ENCODE data around the gene ZDHHC11. TPM values are rescaled to one million over a fixed set of nuclear protein-coding genes. Genes with fewer than 3 reads are reported as not detected.
"Not testable (repeated sequence)": the region's sequence is repeated elsewhere in the genome, so short reads cannot be mapped to it uniquely, and the experiment has no call there.

ZDHHC11 gene
- total RNA-seq, 4 donors from 2014 or later, result 4.3 to 13.5 (median 10.9) TPM

- Histone ChIP-seq H3K27me3 (no peaks in the 10 kb centered on the region), H3K36me3 (peaks cover 0 to 18% (median 0%) of the 10 kb centered on the region in 4 donors), H3K4me1 (peaks cover 6 to 48% (median 13%) of the 10 kb centered on the region in 4 donors), H3K4me3 (no peak overlapping the region), H3K27ac (replicated peaks in 1 of 4) (no peak overlapping the region), H3K9me3 (no peaks in the 10 kb centered on the region)
- 91% methylated on average over 10 of the region's 12 CpGs for WGBS
- peak; percentile 47 for DNase-seq (ENCODE audit: extremely low spot score)
- intact Hi-C loops (cut with DNase I), result no loop called here
- TF ChIP-seq POLR2AphosphoS5 (IDR thresholded peaks at IDR 0.05), result no peak
- TF ChIP-seq EP300 (IDR thresholded peaks at IDR 0.05), result no peak
- no peak for TF ChIP-seq CTCF (IDR thresholded peaks at IDR 0.05)
- TF ChIP-seq POLR2A (IDR thresholded peaks at IDR 0.05; ENCODE audit: low read depth), result no peak
Observed at GRCh38 chr5:773517-774264, 77.1 kb downstream of the ZDHHC11 start.

GRCh38 chr5:772931-773330 lies 77.9 kb downstream of the ZDHHC11 start:
- peaks cover 0 to 18% (median 0%) of the 10 kb centered on the region in 4 donors for H3K36me3 ChIP-seq
- intact Hi-C loops (cut with DNase I); H3K9me3 ChIP-seq; H3K27me3 ChIP-seq; H3K4me3 ChIP-seq: not testable (repeated sequence)
- peak overlapping the region in 1 of 4 donors; percentile 1 for H3K27ac ChIP-seq (replicated peaks in 1 of 4)
- H3K4me1 ChIP-seq, result peaks cover 6 to 48% (median 13%) of the 10 kb centered on the region in 4 donors
- 75% methylated on average over 13 of the region's 13 CpGs for WGBS
- peak; percentile 24 for DNase-seq (ENCODE audit: extremely low spot score)

GRCh38 chr5:772547-772890 lies 78.3 kb downstream of the ZDHHC11 start:
- intact Hi-C loops (cut with DNase I), result not testable (repeated sequence)
- peak overlapping the region in 1 of 4 donors; percentile 1 for H3K27ac ChIP-seq (replicated peaks in 1 of 4)

GRCh38 chr5:771841-772546 lies 78.8 kb downstream of the ZDHHC11 start:
- intact Hi-C loops (cut with DNase I); H3K4me3 ChIP-seq; H3K27me3 ChIP-seq; H3K9me3 ChIP-seq; DNase-seq (ENCODE audit: extremely low spot score); H3K27ac ChIP-seq (replicated peaks in 1 of 4): not testable (repeated sequence)
- Histone ChIP-seq H3K4me1 (peaks cover 6 to 43% (median 13%) of the 10 kb centered on the region in 4 donors), H3K36me3 (peaks cover 0 to 17% (median under 1%) of the 10 kb centered on the region in 4 donors)
- WGBS, result 76% methylated on average over 9 of the region's 31 CpGs

More at GRCh38 chr5:772547-772890, 78.3 kb downstream of the ZDHHC11 start:
- 87% methylated on average over 11 of the region's 14 CpGs for WGBS
- not testable (repeated sequence) for DNase-seq (ENCODE audit: extremely low spot score); H3K9me3 ChIP-seq; H3K4me3 ChIP-seq; H3K27me3 ChIP-seq
- Histone ChIP-seq H3K36me3 (peaks cover 0 to 18% (median 0%) of the 10 kb centered on the region in 4 donors), H3K4me1 (peaks cover 6 to 44% (median 13%) of the 10 kb centered on the region in 4 donors)

- H3K4me1 ChIP-seq, result peaks cover 3 to 37% (median 11%) of the 10 kb centered on the region in 4 donors
- DNase-seq (ENCODE audit: extremely low spot score); H3K27me3 ChIP-seq; H3K9me3 ChIP-seq; H3K27ac ChIP-seq (replicated peaks in 1 of 4); H3K4me3 ChIP-seq; intact Hi-C loops (cut with DNase I): not testable (repeated sequence)
- H3K36me3 ChIP-seq, result peaks cover 3 to 20% (median 8%) of the 10 kb centered on the region in 4 donors
- WGBS, result 86% methylated on average over 17 of the region's 19 CpGs
Observed at GRCh38 chr5:771087-771781, 79.6 kb downstream of the ZDHHC11 start.

GRCh38 chr5:770585-770984 lies 80.2 kb downstream of the ZDHHC11 start:
- H3K27me3 ChIP-seq; H3K4me3 ChIP-seq; DNase-seq (ENCODE audit: extremely low spot score); H3K9me3 ChIP-seq; H3K27ac ChIP-seq (replicated peaks in 1 of 4); intact Hi-C loops (cut with DNase I): not testable (repeated sequence)
- peaks cover 0 to 30% (median 11%) of the 10 kb centered on the region in 4 donors for H3K4me1 ChIP-seq
- 89% methylated on average over 4 of the region's 10 CpGs for WGBS
- H3K36me3 ChIP-seq, result peaks cover 5 to 20% (median 15%) of the 10 kb centered on the region in 4 donors

GRCh38 chr5:769485-770145 lies 81.2 kb downstream of the ZDHHC11 start:
- 91% methylated on average over 28 of the region's 29 CpGs for WGBS
- not testable (repeated sequence) for DNase-seq (ENCODE audit: extremely low spot score); H3K4me3 ChIP-seq; H3K9me3 ChIP-seq; H3K27me3 ChIP-seq; H3K27ac ChIP-seq (replicated peaks in 1 of 4)
- H3K4me1 ChIP-seq, result peaks cover 0 to 23% (median 11%) of the 10 kb centered on the region in 4 donors
- peaks cover 5 to 26% (median 19%) of the 10 kb centered on the region in 4 donors for H3K36me3 ChIP-seq
- intact Hi-C loops (cut with DNase I), result loop anchor here (10.0 kb wide), 1 partner anchor 95 kb away; no protein-coding TSS in a partner anchor

All from esophagus muscularis mucosa (tissue), 4 donors.